PC-9 (cell line): Measurements from ENCODE around the gene MVB12B.

ENCODE experiments used
- EZH2 ChIP-seq: fragments of 200-600 bp; sonication (generic); IDR thresholded peaks from 2 replicates; pipeline ENCODE4 v1.8.0; 2017; ENCODE audit warnings: antibody characterized with exemption, low read depth
- TF ChIP-seq, protein P1 (sequence below): fragments of 200-600 bp; sonication (generic); conservative IDR thresholded peaks from 2 replicates; pipeline ENCODE4 v1.6.1; 2017; ENCODE audit warnings: mixed run types, antibody characterized with exemption, mild to moderate bottlenecking, moderate library complexity

DNA sequence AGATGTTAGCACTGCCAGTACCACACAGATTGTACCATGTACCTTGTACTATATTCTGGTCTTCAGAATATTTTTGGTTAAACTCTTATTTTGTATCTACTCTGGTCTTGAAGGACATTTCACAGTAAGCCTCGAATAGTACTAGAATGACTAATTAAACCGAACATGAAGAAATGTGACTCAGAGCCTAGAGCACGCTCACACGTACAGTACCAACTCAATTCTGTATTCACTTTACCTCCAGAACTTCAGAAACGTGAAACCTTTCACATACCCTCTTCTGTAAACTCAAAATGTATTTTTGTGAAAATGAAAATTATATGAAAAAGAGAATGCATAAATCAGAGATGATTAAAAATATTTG lies 112.8 kb downstream of the MVB12B start:
- TF ChIP-seq, protein P1, sequence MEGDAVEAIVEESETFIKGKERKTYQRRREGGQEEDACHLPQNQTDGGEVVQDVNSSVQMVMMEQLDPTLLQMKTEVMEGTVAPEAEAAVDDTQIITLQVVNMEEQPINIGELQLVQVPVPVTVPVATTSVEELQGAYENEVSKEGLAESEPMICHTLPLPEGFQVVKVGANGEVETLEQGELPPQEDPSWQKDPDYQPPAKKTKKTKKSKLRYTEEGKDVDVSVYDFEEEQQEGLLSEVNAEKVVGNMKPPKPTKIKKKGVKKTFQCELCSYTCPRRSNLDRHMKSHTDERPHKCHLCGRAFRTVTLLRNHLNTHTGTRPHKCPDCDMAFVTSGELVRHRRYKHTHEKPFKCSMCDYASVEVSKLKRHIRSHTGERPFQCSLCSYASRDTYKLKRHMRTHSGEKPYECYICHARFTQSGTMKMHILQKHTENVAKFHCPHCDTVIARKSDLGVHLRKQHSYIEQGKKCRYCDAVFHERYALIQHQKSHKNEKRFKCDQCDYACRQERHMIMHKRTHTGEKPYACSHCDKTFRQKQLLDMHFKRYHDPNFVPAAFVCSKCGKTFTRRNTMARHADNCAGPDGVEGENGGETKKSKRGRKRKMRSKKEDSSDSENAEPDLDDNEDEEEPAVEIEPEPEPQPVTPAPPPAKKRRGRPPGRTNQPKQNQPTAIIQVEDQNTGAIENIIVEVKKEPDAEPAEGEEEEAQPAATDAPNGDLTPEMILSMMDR, result no peak
- no peak for TF ChIP-seq EZH2
